ENCODE measurements around the gene LRCH4. TPM values are rescaled to one million over a fixed set of nuclear protein-coding genes. Genes with fewer than 3 reads are reported as not detected.

Gene LRCH4
- total and polyA plus RNA-seq, 2 of the 13 experiments (the other 11 are each of a cell fraction or from before 2014, with no cell fraction given) = 7.0 to 9.3 TPM

- TF ChIP-seq, protein P1, sequence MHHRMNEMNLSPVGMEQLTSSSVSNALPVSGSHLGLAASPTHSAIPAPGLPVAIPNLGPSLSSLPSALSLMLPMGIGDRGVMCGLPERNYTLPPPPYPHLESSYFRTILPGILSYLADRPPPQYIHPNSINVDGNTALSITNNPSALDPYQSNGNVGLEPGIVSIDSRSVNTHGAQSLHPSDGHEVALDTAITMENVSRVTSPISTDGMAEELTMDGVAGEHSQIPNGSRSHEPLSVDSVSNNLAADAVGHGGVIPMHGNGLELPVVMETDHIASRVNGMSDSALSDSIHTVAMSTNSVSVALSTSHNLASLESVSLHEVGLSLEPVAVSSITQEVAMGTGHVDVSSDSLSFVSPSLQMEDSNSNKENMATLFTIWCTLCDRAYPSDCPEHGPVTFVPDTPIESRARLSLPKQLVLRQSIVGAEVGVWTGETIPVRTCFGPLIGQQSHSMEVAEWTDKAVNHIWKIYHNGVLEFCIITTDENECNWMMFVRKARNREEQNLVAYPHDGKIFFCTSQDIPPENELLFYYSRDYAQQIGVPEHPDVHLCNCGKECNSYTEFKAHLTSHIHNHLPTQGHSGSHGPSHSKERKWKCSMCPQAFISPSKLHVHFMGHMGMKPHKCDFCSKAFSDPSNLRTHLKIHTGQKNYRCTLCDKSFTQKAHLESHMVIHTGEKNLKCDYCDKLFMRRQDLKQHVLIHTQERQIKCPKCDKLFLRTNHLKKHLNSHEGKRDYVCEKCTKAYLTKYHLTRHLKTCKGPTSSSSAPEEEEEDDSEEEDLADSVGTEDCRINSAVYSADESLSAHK (CRISPR knock-in tag; IDR thresholded peaks at IDR 0.05; ENCODE audit: borderline replicate concordance) = no peak
- TF ChIP-seq NFKB2 (CRISPR knock-in tag; IDR thresholded peaks at IDR 0.05; ENCODE audit: borderline replicate concordance) (no peak), NFATC3 (CRISPR knock-in tag; IDR thresholded peaks at IDR 0.05) (no peak), ZNF235 (CRISPR knock-in tag; IDR thresholded peaks at IDR 0.05; ENCODE audit: borderline replicate concordance) (no peak), ZNF331 (CRISPR knock-in tag; IDR thresholded peaks at IDR 0.05) (0 out of 2 replicates have a peak, but pooled peaks have one; percentile 56), UBTF (CRISPR knock-in tag; IDR thresholded peaks at IDR 0.05) (no peak), ZFX (CRISPR knock-in tag; IDR thresholded peaks at IDR 0.05; ENCODE audit: low read depth) (0 out of 2 replicates have a peak, but pooled peaks have one; percentile 24), FIP1L1 (IDR thresholded peaks at IDR 0.05; ENCODE audit: borderline replicate concordance, insufficient read depth, low read depth, low read length) (no peak), MEIS2 (CRISPR knock-in tag; IDR thresholded peaks at IDR 0.05) (peak; percentile 86; the same call in 1 of the 2 replicates), SIX4 (CRISPR knock-in tag; IDR thresholded peaks at IDR 0.05) (peak; percentile 77), CREB3 (CRISPR knock-in tag; IDR thresholded peaks at IDR 0.05) (no peak), ZZZ3 (CRISPR knock-in tag; IDR thresholded peaks at IDR 0.05; ENCODE audit: borderline replicate concordance) (no peak), ZNF382 (CRISPR knock-in tag; IDR thresholded peaks at IDR 0.05; ENCODE audit: borderline replicate concordance) (no peak), FOXK1 (CRISPR knock-in tag; IDR thresholded peaks at IDR 0.05; ENCODE audit: borderline replicate concordance, low read depth) (peak; percentile 80; the same call in 1 of the 2 replicates), ZNF282 (IDR thresholded peaks at IDR 0.05; ENCODE audit: partially characterized antibody) (no peak), NR2F1 (CRISPR knock-in tag; IDR thresholded peaks at IDR 0.05) (peak; percentile 50 to 57), HNF1B (CRISPR knock-in tag; IDR thresholded peaks at IDR 0.05) (peak; percentile 55), ZNF253 (CRISPR knock-in tag; IDR thresholded peaks at IDR 0.05; ENCODE audit: borderline replicate concordance) (no peak), EZH2 (conservative IDR thresholded peaks at IDR 0.05; ENCODE audit: low read depth, low read length) (no peak)
- TF ChIP-seq, protein P2, sequence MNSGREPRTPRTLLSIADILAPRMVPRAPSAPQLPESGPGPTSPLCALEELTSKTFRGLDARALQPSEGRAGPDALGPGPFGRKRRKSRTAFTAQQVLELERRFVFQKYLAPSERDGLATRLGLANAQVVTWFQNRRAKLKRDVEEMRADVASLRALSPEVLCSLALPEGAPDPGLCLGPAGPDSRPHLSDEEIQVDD (CRISPR knock-in tag; IDR thresholded peaks at IDR 0.05; ENCODE audit: borderline replicate concordance) = no peak
Measured at GRCh38 chr7:100546129-100546925, 39.6 kb downstream of the LRCH4 start (continued).

Data from HepG2 (cell line).